ENCODE results near the gene EPHA4. TPM values are rescaled to one million over a fixed set of nuclear protein-coding genes. Genes with fewer than 3 reads are reported as not detected.

EPHA4 gene
- total RNA-seq (10 to 100 TPM; 12.4 to 42.8 (median 30.6) TPM), polyA plus RNA-seq (10 to 100 TPM in 1 of 2 donors, 1 to 10 TPM in 1; 8.3 to 16.1 TPM), total RNA-seq (38.2 reads per million, percentile 65 among the genes with 10 or more reads in this experiment)

GRCh38 chr2:221572219-221572820 is at the start of gene EPHA4:
Gene EPHA4 (minus strand): TSS chr2:221572304. CDS start chr2:221572248, 56 bp downstream.
- Histone ChIP-seq H3K36me3 (ENCODE audit: control insufficient read depth in 2 of 3, insufficient read depth in 3 of 3, low read length in 3 of 3) (peaks cover 0 to 8% (median 0%) of the 10 kb centered on the region in 3 experiments), H3K27ac (ENCODE audit: low read depth, low read length) (peak within 1 kb of the TSS; percentile 69), H3K4me1 (ENCODE audit: control insufficient read depth in 2 of 2, insufficient read depth in 2 of 2, low read length in 2 of 2) (peaks cover 11 to 17% of the 10 kb centered on the region in 2 donors), H3K4me3 (ENCODE audit: low read length) (peak within 1 kb of the TSS; percentile 91), H3K9me3 (ENCODE audit: control insufficient read depth in 2 of 3, low read length in 3 of 3) (no peaks in the 10 kb centered on the region), H3K27me3 (ENCODE audit: control insufficient read depth in 2 of 2, insufficient read depth in 2 of 2, low read length in 2 of 2) (peaks cover 0 to 4% of the 10 kb centered on the region in 2 donors)
- peak; percentile 94 for ATAC-seq
- intact Hi-C loops (cut with micrococcal nuclease): loop anchor here (1.0 to 10.0 kb wide), 21 partner anchors 40 to 1290 kb away; partner anchors contain the start of genes ACSL3 (in 1 of the 2) and FARSB (in 1 of the 2)
- Mint-ChIP-seq H3K36me3 (peaks cover 0 to 13% (median 0%) of the 10 kb centered on the region in 5 donors), H3K27ac (peak within 1 kb of the TSS; percentile 75 to 94 (median 89)), H3K9me3 (no peaks in the 10 kb centered on the region), H3K27me3 (peaks cover 23 to 69% (median 52%) of the 10 kb centered on the region in 5 donors), H3K4me3 (peak within 1 kb of the TSS; percentile 90 to 97 (median 94)), H3K4me1 (peaks cover 22 to 46% (median 37%) of the 10 kb centered on the region in 7 donors)
- ChIA-PET POLR2A (interaction anchor here (0.6 to 4.3 kb wide), 4 partner anchors 41 to 153 kb away, joined by 3 to 45 read pairs (median 4); no protein-coding TSS in a partner anchor), CTCF (interaction anchor here (0.6 to 1.7 kb wide), 5 partner anchors 41 to 887 kb away, joined by 3 to 4 read pairs (median 3); no protein-coding TSS in a partner anchor)
- peak; percentile 76 to 94 (median 89) for DNase-seq

GRCh38 chr2:221618007-221618406 is 45.9 kb upstream of the EPHA4 start:
- CTCF ChIA-PET: no interaction called here

DNA sequence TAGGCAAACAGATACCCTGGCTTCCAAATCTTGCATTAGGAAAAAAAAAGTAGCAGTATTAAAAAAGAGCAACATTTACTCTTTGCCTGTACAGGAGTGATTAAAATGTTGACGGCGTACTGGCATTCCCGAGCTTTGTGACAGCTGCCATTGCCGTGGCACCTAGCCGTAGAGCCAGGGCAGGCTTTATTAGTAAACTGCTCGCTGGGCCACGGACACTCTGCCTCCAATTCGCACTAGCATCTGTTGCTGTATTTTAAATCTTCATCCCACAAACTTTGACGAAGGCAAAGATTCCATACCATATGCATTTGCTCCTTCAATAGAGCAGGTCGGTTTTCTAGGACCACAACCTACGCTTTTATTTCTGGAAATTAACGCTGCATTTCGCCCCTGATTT is 44.5 kb upstream of the EPHA4 start:
- H3K36me3 Mint-ChIP-seq: no peaks in the 10 kb centered on the region
- intact Hi-C loops (cut with micrococcal nuclease): no loop called here
- no peaks in the 10 kb centered on the region for H3K9me3 ChIP-seq (ENCODE audit: control insufficient read depth in 2 of 3, low read length in 3 of 3)
- POLR2A ChIA-PET: no interaction called here
- H3K27ac Mint-ChIP-seq: no peak overlapping the region
- ATAC-seq (no peak), DNase-seq (no peak)
- peaks cover 0 to 19% (median 11%) of the 10 kb centered on the region in 5 donors for H3K27me3 Mint-ChIP-seq
- H3K36me3 ChIP-seq (ENCODE audit: control insufficient read depth in 2 of 3, insufficient read depth in 3 of 3, low read length in 3 of 3): no peaks in the 10 kb centered on the region
- H3K27me3 ChIP-seq (ENCODE audit: control insufficient read depth in 2 of 2, insufficient read depth in 2 of 2, low read length in 2 of 2): no peaks in the 10 kb centered on the region
- H3K4me1 ChIP-seq (ENCODE audit: control insufficient read depth in 2 of 2, insufficient read depth in 2 of 2, low read length in 2 of 2): no peaks in the 10 kb centered on the region
- CTCF ChIA-PET: no interaction called here
- no peak overlapping the region for H3K27ac ChIP-seq (ENCODE audit: low read depth, low read length)
- no peaks in the 10 kb centered on the region for H3K4me1 Mint-ChIP-seq
- H3K4me3 ChIP-seq (ENCODE audit: low read length): no peak overlapping the region
- no peak overlapping the region for H3K4me3 Mint-ChIP-seq
- H3K9me3 Mint-ChIP-seq: peaks cover 0 to 2% (median 0%) of the 10 kb centered on the region in 11 donors

More at GRCh38 chr2:221618007-221618406, 45.9 kb upstream of the EPHA4 start:
- H3K27me3 Mint-ChIP-seq: peaks cover 0 to 8% (median 4%) of the 10 kb centered on the region in 5 donors
- POLR2A ChIA-PET: no interaction called here
- Histone ChIP-seq H3K27me3 (ENCODE audit: control insufficient read depth in 2 of 2, insufficient read depth in 2 of 2, low read length in 2 of 2) (no peaks in the 10 kb centered on the region), H3K27ac (ENCODE audit: low read depth, low read length) (no peak overlapping the region), H3K4me1 (ENCODE audit: control insufficient read depth in 2 of 2, insufficient read depth in 2 of 2, low read length in 2 of 2) (no peaks in the 10 kb centered on the region), H3K36me3 (ENCODE audit: control insufficient read depth in 2 of 3, insufficient read depth in 3 of 3, low read length in 3 of 3) (no peaks in the 10 kb centered on the region), H3K4me3 (ENCODE audit: low read length) (no peak overlapping the region), H3K9me3 (ENCODE audit: control insufficient read depth in 2 of 3, low read length in 3 of 3) (no peaks in the 10 kb centered on the region)
- no peaks in the 10 kb centered on the region for H3K4me1 Mint-ChIP-seq
- H3K9me3 Mint-ChIP-seq: peaks cover 0 to 1% (median 0%) of the 10 kb centered on the region in 11 donors
- intact Hi-C loops (cut with micrococcal nuclease): no loop called here
- H3K27ac Mint-ChIP-seq: no peak overlapping the region
- ATAC-seq (no peak), DNase-seq (no peak)
- H3K36me3 Mint-ChIP-seq: no peaks in the 10 kb centered on the region
- no peak overlapping the region for H3K4me3 Mint-ChIP-seq

DNA sequence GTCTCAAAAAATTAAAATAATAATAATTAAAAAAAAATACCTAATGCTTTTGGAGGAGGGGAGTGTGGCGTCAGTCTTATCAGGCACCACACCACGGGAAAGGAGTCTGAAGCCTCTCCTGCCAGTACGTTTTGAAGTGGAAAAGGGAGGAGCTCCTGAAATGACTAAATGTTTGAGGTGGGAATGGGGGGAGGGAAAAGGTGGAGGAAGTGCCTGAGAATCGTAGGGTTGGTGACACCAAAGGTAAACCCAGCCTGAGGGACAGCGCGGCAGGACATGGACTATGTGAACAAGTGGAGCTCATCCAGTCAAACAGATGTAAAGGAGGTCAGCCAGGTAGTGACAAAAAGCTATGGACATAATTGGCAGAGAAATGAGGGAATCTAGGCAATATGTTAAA is 42.2 kb upstream of the EPHA4 start:
- no peak for DNase-seq
- H3K4me1 Mint-ChIP-seq: no peaks in the 10 kb centered on the region
- intact Hi-C loops (cut with micrococcal nuclease): no loop called here
- H3K36me3 Mint-ChIP-seq: no peaks in the 10 kb centered on the region
- POLR2A ChIA-PET: no interaction called here
- no peak for ATAC-seq
- Histone ChIP-seq H3K4me3 (ENCODE audit: low read length) (no peak overlapping the region), H3K27ac (ENCODE audit: low read depth, low read length) (no peak overlapping the region), H3K27me3 (ENCODE audit: control insufficient read depth in 2 of 2, insufficient read depth in 2 of 2, low read length in 2 of 2) (peaks cover 0 to 3% of the 10 kb centered on the region in 2 donors), H3K36me3 (ENCODE audit: control insufficient read depth in 2 of 3, insufficient read depth in 3 of 3, low read length in 3 of 3) (no peaks in the 10 kb centered on the region), H3K9me3 (ENCODE audit: control insufficient read depth in 2 of 3, low read length in 3 of 3) (no peaks in the 10 kb centered on the region), H3K4me1 (ENCODE audit: control insufficient read depth in 2 of 2, insufficient read depth in 2 of 2, low read length in 2 of 2) (no peaks in the 10 kb centered on the region)
- H3K27ac Mint-ChIP-seq: no peak overlapping the region
- no peak overlapping the region for H3K4me3 Mint-ChIP-seq
- H3K9me3 Mint-ChIP-seq: peaks cover 0 to 2% (median 0%) of the 10 kb centered on the region in 11 donors
- CTCF ChIA-PET: no interaction called here
- peaks cover 0 to 31% (median 22%) of the 10 kb centered on the region in 5 donors for H3K27me3 Mint-ChIP-seq

- Mint-ChIP-seq H3K27ac (no peak overlapping the region), H3K4me3 (no peak overlapping the region), H3K27me3 (peaks cover 0 to 28% (median 23%) of the 10 kb centered on the region in 5 donors), H3K36me3 (no peaks in the 10 kb centered on the region), H3K4me1 (no peaks in the 10 kb centered on the region), H3K9me3 (peaks cover 0 to 2% (median 0%) of the 10 kb centered on the region in 11 donors)
- POLR2A ChIA-PET: no interaction called here
- intact Hi-C loops (cut with micrococcal nuclease): no loop called here
- Histone ChIP-seq H3K27ac (ENCODE audit: low read depth, low read length) (no peak overlapping the region), H3K36me3 (ENCODE audit: control insufficient read depth in 2 of 3, insufficient read depth in 3 of 3, low read length in 3 of 3) (no peaks in the 10 kb centered on the region), H3K27me3 (ENCODE audit: control insufficient read depth in 2 of 2, insufficient read depth in 2 of 2, low read length in 2 of 2) (peaks cover 0 to 3% of the 10 kb centered on the region in 2 donors), H3K4me3 (ENCODE audit: low read length) (no peak overlapping the region), H3K4me1 (ENCODE audit: control insufficient read depth in 2 of 2, insufficient read depth in 2 of 2, low read length in 2 of 2) (no peaks in the 10 kb centered on the region), H3K9me3 (ENCODE audit: control insufficient read depth in 2 of 3, low read length in 3 of 3) (no peaks in the 10 kb centered on the region)
- ATAC-seq (no peak), DNase-seq (no peak)
- CTCF ChIA-PET: no interaction called here
Observed at GRCh38 chr2:221612800-221613199, 40.7 kb upstream of the EPHA4 start.

- Histone ChIP-seq H3K4me1 (ENCODE audit: control insufficient read depth in 2 of 2, insufficient read depth in 2 of 2, low read length in 2 of 2) (no peaks in the 10 kb centered on the region), H3K27ac (ENCODE audit: low read depth, low read length) (no peak overlapping the region), H3K4me3 (ENCODE audit: low read length) (no peak overlapping the region), H3K9me3 (ENCODE audit: control insufficient read depth in 2 of 3, low read length in 3 of 3) (no peaks in the 10 kb centered on the region), H3K36me3 (ENCODE audit: control insufficient read depth in 2 of 3, insufficient read depth in 3 of 3, low read length in 3 of 3) (no peaks in the 10 kb centered on the region), H3K27me3 (ENCODE audit: control insufficient read depth in 2 of 2, insufficient read depth in 2 of 2, low read length in 2 of 2) (peaks cover 0 to 3% of the 10 kb centered on the region in 2 donors)
- H3K27ac Mint-ChIP-seq: no peak overlapping the region
- no peak overlapping the region for H3K4me3 Mint-ChIP-seq
- ChIA-PET CTCF (no interaction called here), POLR2A (no interaction called here)
- intact Hi-C loops (cut with micrococcal nuclease): no loop called here
- H3K4me1 Mint-ChIP-seq: no peaks in the 10 kb centered on the region
- H3K36me3 Mint-ChIP-seq: no peaks in the 10 kb centered on the region
- H3K9me3 Mint-ChIP-seq: peaks cover 0 to 2% (median 0%) of the 10 kb centered on the region in 11 donors
- no peak for ATAC-seq
- DNase-seq: no peak
- peaks cover 0 to 28% (median 23%) of the 10 kb centered on the region in 5 donors for H3K27me3 Mint-ChIP-seq
Observed at GRCh38 chr2:221612161-221612560, 40.1 kb upstream of the EPHA4 start.
